GM19239 (cell line): ENCODE data around the gene POP7.
"Not testable (repeated sequence)": the region's sequence is repeated elsewhere in the genome, so short reads cannot be mapped to it uniquely, and the experiment has no call there.

Source experiments
- DNase-seq: peaks from one replicate; pipeline ENCODE4 v3.0.0; 2011; ENCODE audit warnings: low spot score; ENCODE audit not compliant: insufficient read length
- FAIRE-seq: peaks from 2 replicates; lab custom pipeline; 2011; peaks lifted over from hg19 to GRCh38; lab: Jason Lieb, UNC

Gene POP7

DNA sequence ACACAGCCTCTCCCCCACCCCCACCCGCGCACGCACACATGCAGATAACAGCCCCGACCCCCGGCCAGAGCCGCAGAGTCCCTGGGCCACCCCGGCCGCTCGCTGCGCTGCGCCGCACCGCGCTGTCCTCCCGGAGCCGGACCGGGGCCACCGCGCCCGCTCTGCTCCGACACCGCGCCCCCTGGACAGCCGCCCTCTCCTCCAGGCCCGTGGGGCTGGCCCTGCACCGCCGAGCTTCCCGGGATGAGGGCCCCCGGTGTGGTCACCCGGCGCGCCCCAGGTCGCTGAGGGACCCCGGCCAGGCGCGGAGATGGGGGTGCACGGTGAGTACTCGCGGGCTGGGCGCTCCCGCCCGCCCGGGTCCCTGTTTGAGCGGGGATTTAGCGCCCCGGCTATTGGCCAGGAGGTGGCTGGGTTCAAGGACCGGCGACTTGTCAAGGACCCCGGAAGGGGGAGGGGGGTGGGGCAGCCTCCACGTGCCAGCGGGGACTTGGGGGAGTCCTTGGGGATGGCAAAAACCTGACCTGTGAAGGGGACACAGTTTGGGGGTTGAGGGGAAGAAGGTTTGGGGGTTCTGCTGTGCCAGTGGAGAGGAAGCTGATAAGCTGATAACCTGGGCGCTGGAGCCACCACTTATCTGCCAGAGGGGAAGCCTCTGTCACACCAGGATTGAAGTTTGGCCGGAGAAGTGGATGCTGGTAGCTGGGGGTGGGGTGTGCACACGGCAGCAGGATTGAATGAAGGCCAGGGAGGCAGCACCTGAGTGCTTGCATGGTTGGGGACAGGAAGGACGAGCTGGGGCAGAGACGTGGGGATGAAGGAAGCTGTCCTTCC is 15.0 kb downstream of the POP7 start:
- FAIRE-seq (no peak), DNase-seq (no peak)

DNA sequence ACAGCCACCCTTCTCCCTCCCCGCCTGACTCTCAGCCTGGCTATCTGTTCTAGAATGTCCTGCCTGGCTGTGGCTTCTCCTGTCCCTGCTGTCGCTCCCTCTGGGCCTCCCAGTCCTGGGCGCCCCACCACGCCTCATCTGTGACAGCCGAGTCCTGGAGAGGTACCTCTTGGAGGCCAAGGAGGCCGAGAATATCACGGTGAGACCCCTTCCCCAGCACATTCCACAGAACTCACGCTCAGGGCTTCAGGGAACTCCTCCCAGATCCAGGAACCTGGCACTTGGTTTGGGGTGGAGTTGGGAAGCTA is 15.5 kb downstream of the POP7 start:
- DNase-seq (no peak), FAIRE-seq (no peak)

- FAIRE-seq (no peak), DNase-seq (no peak)
Measured at GRCh38 chr7:100722480-100723212, 16.7 kb downstream of the POP7 start.

DNA sequence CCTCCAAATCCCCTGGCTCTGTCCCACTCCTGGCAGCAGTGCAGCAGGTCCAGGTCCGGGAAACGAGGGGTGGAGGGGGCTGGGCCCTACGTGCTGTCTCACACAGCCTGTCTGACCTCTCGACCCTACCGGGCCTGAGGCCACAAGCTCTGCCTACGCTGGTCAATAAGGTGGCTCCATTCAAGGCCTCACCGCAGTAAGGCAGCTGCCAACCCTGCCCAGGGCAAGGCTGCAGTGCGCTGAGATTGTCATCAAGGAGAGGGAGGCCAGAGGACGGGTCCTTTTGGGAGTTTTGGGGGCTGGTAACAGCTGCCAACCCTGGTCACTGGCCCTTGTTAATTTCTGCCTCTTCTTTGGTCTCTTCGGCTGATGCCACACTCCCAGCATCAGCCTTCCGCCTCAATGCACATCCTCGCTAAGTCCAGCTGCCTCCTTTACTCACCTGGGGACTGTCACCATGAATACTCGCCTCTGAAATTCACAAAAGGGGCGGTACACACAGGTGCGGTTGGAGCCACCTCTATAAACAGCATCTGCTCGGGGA is 17.9 kb downstream of the POP7 start:
- no peak for FAIRE-seq
- DNase-seq = no peak

DNA sequence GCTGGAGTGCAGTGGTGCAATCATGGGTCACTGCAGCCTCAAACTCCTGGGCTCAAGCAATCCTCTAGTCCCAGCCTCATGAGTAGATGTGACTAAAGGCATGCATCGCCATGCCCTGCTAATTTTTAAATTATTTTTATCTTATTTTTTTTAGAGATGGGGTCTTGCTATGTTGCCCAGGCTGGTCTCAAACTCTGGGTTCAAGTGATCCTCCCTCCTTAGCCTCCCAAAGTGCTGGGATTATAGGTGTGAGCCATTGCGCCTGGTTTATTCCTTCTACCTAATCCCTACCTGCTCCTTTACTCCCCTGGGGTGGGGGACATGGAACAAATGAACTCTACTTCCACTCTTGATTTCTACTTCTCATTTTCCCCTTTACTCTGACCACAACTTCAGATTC is 18.4 kb downstream of the POP7 start:
- DNase-seq, FAIRE-seq: not testable (repeated sequence)

DNA sequence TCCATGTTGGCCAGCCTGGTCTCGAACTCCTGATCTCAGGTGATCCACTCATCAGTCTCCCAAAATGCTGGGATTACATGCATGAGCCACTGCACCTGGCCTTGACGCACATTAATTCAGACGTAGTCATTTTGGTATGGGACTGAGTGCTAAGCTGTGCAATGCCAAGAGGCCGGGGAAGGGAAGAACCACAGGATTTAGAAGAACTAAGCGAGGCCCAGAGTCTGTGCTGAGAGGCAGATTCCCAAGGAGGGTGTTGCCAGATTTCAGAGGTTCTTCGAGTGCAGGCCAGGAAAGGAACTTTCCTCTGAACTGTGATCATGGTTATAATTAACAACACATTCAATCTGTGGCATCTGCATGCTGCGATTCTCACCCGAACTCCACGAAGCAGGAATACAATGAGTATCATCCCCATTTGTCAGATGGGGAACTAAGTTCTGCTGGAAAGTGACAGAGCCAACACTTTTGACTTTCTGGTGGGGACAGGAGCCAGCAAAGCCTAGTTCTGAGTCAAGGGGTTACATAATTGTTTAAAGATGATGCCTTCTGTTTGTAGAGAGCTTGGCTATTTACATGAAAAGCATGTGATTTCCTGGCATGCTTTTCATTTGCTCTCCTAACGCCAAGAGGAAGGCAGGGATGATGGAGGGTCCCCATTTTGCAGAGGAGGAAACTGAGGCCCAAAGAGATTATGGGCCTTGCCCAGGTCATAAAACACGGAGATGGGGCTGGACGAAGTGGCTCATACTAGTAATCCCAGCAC is 21.3 kb downstream of the POP7 start:
- no peak for DNase-seq
- FAIRE-seq = no peak

- no peak for DNase-seq
- no peak for FAIRE-seq
Measured at GRCh38 chr7:100728196-100728595, 22.3 kb downstream of the POP7 start.

DNA sequence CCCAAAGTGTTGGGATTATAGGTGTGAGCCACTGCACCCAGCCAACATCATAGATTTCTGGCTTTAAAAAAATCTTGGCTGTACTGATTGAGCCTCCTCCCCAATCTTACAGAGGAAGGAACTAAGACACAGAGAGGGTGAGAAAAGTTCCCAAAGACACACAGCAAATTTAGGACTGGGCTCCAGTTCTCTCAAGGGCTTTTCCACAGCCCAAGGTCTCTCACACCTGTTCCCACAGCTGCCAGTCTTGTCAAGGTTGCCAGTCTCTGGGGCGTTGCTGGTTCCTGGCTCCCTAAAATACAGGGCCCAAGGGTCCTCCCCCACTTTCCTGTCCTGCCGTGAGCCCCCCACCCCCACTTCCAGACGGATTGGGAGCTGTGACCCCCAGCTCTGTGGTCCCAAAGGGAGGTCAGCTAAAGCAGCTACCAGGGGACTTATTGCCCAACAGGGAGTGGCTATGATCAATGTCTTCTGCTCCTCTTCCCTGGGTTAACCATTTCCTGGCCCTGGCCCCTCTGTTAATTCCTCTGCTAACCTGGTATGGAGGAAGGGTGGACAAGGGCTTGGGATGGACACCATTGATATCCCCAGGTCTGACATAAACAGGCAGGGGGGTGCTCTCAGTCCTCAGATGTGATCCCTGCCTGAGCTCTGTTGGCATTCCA is 24.3 kb downstream of the POP7 start:
- no peak for DNase-seq

GRCh38 chr7:100731937-100732636 is 26.2 kb downstream of the POP7 start:
- DNase-seq (no peak), FAIRE-seq (no peak)

More for the DNA sequence above, 24.3 kb downstream of the POP7 start:
- no peak for FAIRE-seq

DNA sequence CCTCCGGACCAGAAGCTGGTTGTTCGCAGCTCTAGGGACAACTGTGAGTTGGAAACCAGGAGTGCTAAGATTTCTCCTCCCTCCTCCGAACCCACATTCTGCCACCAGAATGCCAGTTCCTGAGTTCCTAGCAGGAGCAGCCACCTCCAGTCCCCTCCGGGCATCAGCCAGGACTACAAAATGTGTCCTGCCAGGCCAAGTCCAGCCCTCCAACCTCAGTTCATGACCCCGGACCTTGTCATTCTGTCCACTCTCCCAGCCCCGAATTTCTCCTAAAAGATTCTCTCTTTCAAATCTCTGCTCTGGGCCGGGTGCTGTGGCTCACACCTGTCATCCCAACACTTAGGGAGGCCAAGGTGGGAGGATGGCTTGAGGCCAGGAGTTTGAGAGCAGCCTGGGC is 29.8 kb downstream of the POP7 start:
- FAIRE-seq = no peak
- DNase-seq = no peak

DNA sequence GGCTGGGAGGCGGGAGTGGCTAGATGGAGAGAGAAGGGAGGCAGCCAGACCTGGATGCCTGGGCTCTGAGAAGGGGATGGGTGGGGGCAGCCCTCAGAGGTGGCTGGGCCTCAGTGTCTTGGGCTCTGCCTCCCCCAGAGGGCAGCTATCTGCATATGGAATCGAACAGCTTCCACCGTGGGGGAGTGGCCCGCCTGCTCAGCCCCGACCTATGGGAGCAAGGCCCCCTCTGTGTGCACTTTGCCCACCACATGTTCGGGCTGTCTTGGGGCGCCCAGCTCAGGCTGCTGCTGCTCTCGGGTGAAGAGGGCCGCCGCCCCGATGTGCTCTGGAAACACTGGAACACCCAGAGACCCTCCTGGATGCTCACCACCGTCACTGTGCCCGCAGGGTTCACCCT is 30.8 kb downstream of the POP7 start:
- FAIRE-seq = no peak
- DNase-seq = no peak

GRCh38 chr7:100739934-100740333 is 34.0 kb downstream of the POP7 start:
- no peak for FAIRE-seq
- no peak for DNase-seq

- no peak for FAIRE-seq
Measured at GRCh38 chr7:100744605-100745004, 38.7 kb downstream of the POP7 start.

GRCh38 chr7:100745184-100745583 is 39.3 kb downstream of the POP7 start:
- no peak for DNase-seq
- FAIRE-seq = no peak

More at GRCh38 chr7:100744605-100745004, 38.7 kb downstream of the POP7 start:
- no peak for DNase-seq

DNA sequence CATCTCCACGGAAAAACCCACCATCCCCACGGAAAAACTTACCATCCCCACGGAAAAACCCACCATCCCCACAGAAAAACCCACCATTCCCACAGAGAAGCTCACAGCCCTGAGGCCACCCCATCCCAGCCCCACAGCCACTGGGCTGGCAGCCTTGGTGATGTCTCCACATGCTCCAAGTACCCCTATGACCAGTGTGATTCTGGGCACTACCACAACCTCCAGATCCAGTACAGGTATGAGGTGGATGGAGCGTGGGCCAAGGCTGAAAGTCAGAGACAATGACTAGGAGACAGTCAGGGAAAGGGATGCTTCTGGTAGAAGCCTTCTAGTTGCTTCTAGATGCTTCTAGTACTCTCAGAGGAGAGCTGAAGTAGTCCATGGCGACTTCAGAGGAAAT is 47.1 kb downstream of the POP7 start:
- no peak for DNase-seq
- FAIRE-seq = no peak

DNA sequence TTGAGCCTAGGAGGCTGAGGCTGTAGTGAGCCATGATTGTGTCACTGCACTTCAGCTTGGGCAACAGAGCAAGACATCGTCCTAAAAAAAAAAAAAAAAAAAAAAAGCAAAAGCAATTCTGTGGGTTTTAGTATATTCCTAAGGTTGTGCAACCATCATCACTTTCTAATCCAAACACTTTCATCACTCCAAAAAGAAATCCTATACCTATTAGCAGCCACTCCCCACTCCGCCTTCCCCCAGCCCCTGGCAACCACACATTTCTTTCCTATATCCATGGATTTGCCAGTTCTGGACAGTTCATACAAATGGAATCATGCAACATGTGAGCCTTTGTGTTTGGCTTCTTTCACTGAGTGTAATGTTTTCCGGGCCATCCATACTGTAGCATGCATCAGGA is 47.8 kb downstream of the POP7 start:
- FAIRE-seq (no peak), DNase-seq (no peak)
